ENCODE measurements around the gene SLC9C1.
A peak's percentile ranks its signal among the peaks of the same experiment; 100 is the strongest.

Gene SLC9C1

DNA sequence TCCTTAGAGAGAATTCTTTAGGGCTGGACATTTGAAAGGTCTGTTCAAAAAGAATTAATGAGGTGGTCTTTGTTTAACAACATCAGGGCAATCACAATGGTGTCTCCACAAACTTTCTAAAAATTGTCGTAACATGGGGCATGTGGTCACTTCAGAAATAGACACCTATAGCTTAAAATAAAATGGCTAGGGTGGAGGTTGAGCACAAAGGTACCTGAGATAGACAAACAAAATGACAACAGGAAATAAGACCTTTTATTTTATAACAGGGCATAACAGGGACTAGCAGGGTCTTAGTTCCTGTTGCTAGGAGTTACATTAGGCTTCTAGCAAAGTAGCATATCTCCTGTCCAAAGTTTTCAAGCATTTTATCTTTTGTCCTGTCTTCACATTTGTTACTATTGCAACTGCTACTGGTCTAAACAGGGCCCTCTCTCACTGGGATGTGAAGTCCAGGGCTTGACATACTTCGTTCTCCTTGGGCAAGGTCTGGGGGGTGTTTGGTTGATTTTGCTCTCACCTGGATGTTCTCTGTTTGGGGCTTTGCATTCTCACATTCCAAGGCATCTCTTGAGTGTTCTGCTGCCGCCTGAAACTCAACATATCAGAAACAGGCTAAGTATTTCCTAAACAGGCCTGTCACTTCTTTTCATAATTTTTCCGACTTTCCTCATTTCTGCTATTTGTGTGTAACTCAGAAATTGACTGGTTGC lies 163.9 kb downstream of the SLC9C1 start:
- DNase-seq: no peak

DNA sequence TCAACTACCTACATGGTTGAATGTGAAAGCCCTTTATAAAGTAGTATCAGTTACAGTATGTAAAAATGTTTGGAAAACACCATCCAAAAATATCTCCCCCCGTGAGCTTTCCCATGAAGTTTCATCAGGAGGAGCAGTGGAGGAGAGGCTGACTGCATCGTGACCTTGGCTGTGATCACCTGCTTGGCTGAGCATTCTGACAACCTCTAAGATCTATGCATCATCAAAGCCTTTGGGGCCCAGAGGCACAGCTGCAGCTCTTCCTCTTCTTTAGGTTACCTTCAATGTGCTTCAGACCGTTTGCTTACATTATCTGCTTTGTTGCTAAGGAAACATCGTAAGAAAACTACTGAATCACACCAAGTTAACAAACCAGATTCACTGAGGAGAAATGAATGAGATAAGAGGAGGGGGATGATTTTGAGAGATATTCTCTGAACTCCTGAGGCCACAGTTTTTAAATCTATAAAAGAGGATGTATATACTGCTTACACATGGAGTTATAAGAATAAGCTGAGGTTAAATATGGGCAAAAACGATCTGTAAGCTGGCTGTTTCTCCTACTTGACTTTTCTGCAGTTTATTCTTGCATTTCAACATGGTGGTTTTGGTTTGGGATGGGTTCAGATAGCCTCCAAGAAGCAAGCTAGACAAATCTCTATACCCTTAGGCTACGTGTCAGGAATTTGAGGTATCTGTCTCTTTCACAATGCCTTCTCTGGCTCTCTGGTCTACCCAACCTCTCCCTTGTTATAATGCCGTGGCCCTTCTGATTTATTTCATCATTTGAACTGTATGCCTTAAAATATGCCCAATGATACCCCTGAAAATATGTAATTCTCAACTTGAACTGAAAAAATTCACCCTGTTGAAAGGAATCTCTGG lies 164.9 kb downstream of the SLC9C1 start:
- peak; percentile 13 for DNase-seq

DNA sequence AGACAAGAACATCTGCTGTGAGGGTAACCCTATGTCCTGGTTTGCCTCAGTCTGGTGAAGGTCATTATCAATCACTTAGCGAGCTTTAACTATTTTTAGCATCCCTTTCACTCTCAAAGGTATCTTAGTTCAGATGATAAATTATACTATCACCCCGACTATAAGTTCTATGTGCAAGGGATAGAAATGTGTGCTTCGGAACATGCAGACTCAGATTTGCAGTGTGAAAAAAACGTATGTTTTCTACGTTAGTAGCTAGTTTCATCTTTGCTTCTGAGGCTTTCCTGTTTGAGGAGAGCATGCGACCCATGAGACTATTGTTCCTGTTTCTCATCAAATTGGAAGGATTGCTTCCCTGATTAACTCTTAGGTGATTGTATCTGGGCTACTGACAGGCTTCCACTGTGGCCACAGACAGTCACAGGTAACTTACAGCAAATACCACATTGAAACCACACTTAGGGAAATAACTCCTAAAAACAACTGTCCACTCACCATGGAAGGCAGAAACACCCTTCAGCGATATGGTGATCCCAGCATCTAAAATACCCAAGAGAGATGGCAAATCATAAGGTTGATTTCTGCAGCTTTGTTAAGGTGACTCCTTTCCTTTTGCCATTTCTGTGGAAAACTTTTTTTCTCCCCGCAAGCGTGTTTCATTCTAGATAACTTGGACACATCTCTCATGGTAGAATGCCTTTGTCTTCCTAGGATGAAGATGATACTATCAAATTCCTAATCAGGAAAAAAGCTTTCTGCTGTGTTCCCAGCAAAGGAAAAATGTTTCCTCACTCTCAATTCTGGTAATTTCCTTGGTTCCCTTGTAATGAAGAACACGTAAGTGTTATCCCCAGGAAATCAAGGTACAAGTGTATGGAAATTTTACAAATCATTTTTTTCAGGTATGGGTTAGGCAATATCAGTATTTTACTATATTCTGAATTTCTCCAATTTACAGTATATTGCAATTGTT lies 166.2 kb downstream of the SLC9C1 start:
- DNase-seq: no peak

DNA sequence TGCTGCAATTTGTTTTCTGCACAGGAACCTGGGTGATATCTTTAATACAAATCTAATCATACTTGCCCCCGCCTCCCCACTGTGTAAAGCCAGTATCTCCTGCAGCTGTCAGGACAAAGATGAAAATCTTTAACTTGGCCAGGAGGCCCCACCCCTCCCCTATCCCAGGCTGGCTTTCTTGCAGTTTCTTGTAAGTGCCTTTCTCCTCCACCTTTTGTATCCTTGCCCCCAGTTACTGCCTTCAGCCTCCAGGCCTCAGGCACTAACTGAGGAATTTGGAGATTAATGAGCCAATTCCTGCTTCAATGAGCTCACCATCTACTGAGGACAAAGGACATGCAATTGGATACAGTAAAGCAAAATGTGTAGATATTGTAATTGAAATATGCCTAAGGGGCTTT lies 167.5 kb downstream of the SLC9C1 start:
- DNase-seq: peak; percentile 26

DNA sequence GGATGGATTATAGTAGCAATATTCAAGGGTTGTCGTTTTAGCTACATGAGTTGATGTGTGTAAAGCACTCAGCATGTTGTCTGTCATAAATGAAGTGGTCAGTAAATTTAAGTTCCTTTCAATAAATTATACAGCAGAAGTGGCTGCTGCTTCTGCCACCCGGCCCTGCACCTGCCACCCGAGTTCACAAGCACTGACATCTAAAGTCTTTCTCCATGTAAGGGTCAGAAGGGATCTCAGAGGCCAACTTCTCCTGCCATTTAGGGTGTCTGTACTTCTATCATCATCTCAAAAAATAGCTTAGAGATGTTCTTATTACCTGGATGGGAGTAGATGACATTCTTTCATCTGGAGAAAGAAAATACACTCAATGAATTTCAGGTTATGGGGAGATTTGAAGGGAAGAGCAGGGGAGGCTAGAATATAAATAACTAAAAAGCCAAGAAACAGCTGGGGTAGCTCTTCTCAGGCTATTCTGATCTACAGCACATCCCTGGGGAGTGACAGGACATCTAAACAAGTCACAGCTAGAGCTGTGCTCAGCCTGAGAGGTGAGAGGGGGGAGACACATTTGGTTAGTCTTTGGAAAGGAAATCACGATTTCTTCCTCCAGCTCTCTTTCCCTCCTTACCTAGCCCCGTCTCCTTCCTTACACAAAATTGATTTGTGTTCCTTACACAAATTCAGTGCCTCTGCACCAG lies 169.0 kb downstream of the SLC9C1 start:
- DNase-seq: no peak

DNA sequence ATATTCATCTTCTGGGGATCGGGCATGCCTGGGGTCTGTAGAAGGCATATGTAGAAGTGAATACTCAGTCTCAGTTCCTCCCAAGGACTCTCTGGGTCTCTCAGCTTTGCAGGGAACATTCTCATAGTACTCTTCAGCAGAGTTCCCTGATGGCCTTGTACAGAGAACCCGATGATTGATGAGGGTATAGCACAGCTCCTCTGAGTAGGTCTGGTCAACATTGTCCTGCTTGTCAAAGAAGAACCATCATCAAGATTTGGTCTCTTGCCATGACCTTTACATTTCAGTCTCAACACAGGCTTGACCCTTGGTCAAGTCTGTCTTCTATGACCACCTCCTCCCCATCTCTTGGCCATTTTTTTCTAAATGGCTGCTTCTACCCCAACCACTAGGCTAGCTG lies 170.5 kb downstream of the SLC9C1 start:
- no peak for DNase-seq

DNA sequence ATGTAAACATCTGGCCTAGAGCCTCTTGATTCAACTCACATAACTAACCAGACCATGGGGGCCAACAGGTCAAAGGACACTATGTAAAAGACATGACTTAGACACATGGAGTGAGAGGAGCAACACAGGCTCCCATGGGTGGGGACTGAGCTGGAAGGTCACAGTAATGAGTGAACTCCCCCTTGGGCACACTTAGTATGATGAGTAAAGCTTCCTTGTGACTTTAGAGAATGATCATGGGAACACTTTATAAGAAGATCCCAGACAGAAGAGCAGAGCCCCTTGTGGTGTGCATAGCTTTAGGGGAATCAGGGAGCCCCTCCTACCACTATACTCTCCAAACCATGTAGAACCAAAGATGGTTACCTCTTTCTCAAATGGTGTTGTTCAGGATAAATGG lies 171.1 kb downstream of the SLC9C1 start:
- DNase-seq: no peak

DNA sequence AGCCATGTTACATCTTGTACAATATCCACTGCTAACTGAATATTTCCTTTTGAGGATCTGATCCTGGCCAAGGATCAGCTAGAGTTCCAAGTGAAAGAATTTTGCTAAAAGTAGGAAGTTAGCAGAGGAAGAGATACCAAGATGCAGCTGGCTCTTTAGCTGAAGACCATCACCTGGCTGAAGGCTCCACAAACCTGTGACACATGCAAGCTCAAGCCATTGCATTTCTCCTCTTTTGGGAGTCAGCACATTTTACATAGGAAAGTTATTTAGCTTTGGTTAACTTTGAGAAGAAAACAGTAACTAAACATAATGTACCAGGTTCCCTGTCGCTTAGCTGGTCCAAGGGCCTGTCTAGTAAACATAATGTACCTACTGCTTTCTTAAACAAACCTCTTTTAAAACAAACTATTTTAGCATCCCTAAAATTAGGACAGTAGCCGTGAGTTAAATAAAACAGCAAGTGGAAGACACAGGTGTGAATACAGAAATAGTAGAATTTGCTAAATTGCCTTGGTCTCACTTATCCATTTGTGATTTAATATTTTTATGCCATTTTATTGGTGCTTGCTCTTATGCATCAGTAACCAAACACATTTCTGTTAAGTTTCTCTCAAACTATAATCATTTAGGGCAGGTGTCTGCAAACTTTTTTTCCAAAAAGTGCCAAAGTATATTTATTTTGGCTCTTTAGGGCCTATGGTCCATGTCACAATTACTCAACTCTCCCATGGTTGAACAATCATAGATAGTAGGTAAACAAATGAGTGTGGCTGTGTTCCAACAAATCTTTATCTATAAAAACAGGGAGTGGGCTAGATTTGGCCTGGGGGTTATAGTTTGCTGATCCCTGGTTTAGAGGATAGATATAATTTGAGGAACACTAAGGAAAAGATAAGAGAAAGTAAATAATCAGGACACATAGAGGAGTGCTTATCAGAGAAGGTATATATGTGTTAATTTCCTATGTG lies 172.2 kb downstream of the SLC9C1 start:
- no peak for DNase-seq

DNA sequence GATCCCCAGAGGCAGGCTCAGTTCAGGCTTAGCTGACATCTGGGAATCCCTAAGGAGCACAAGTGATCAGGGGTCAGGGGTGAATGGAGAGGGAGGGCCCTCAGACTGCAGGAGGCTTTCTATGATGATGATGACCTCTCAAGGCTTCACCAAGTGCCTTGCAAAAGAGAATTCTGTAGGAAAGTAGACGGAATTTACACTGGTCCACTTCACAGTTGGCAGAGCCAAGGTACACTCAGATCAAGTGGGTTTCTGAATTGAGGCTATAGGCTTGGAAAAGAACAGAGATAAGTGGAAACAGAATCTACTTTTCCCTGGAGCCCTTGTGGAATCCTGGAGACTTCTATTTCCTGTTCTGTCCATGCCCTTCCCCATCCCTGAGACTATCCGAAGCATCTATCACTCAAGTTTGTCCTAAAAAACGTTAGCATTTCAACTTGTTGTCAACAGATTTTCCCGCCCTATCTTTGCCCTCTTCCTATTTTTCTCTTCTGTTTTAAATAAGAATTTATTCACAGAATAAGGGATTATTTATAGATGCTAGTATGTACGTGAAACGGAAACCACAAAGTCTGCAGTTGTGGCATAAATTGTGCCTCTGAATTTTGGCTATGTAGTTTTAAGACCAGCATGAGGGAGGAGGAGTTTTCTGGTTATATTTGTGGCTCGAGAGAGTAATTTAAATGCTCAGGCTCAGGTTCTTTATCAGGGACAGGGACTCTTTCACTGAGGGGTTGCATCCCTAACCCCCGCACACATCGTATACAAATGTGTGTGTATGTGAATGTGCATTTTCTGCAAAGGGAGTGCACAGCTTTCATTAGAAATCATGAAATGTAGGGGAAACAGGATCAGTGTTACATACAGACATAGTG lies 173.8 kb downstream of the SLC9C1 start:
- no peak for DNase-seq

DNA sequence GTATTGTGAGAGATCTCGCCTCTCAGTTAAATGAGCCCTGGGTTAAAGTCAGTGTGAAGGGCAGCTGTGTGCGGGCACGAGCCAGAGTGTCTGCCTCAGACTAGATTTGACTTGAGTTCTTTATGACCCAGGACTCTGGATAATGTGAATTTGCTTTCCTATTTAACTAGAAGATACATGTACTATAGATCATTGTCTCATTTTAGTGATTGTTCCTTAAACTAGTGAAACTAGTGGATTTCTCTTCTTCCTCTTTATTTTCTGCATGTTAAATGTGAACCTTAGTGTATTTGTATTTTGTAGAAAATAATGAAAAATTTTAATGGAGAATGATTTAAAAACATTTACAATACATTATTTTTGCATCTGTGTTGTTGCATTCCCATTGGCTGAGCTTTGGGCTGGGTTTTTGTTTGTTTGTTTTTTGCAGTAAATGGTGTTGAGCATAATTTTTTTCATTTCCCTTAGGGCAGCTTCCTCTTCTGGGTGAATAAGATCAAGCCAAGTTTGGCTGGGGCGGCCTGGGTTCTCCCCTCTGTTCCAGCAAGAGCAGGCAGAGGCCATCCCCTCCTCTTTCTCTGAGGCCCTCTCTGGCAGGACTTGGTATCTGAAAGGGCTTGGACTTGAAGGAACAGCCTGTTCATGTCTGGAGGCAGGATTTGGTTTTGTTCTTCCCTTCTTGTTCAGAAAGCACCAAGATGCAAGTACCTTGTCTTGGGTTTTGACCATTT lies 176.0 kb downstream of the SLC9C1 start:
- no peak for DNase-seq

DNA sequence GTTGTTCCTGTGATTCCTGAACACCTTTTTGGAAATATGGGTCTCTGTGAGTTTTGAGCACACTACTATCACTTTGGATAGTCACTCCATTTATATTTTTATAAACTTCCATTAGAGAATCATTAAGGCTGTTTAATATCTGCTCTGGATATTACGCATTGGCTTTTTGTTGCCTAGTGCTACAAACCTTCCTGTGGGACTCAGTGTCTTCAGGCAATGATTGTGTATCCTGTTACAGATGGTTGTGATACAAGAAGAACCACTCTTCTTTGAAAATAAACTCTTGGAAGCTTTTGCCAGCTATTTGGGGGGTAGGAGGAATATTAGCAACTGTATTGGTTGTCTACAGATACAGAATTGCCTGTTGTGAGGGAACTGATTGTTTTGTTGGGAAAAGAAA lies 176.6 kb downstream of the SLC9C1 start:
- no peak for DNase-seq

DNA sequence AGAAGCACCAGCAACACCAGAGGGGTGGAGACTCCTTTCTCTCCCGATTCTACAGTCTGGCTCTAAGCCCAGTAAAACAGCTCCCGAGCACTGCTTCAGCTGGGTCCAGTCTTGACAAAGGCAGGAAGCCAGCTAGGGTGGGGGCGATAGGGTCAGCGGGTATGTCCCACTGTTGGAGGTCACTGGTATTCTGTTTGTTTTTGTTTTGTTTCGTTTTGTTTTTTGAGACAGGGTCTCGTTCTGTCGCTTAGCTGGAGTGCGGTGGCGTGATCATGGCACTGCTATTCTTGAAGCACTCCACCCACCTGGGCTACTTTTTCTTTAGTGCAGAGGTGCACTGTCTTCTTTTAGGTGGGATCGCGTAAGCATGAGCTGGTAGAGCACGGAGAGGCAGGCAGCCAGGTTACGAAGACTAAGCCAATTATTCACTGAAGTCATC lies 177.2 kb downstream of the SLC9C1 start:
- no peak for DNase-seq

DNA sequence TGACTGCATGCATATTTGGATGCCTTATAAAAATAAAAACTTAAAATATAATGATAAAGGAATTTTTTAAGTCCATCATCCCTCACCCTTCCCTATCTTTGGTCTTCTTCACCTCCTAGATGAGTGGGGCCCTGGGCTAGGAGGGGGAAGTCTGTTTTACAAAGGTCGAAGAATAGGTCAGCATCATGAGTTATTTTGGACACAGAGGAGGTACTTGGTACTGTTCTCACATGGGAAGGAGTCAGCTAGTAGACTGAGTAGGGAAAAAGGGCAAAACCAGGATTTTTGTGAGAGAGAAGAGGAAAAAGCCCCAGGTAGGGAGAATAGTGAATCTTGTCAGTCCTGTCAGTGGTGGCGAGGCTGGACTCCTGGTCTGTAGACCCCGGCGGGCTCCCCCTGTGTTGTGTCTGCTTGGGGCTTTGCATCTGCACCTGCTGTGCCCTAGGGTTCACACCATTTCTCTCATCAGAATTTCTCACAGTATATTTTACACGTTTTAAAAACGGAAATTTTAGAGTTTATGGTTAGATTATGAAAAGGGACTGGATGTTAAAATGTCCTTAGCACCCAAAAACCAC lies 178.1 kb downstream of the SLC9C1 start:
- DNase-seq: no peak

DNA sequence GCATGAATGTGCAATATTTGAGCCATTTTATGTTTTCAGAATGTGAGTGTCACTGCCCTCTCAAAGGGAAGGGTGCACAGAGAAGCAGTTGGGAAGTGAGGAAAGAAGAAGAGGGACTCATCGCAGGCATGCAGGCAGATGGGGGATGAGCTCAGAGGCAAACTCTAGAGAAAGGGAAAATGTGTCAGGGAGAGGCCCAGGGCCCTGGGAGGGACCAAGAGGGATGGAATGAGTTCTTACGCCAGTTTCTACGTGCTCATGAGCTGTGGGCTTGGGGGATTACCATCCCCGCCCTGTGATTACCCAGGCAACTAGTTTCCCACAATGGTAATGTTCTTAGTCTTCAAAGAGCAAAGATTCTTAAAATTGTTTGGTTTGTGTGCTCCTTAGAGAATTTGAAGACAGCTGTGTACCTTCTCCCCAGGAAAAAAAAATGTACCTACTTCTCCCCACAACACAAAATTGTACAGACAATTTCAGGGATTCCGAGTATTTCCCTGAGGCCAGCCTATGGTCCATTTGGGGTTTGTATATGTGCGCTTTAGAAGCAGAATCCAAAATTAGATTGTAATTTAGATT lies 178.8 kb downstream of the SLC9C1 start:
- no peak for DNase-seq

DNA sequence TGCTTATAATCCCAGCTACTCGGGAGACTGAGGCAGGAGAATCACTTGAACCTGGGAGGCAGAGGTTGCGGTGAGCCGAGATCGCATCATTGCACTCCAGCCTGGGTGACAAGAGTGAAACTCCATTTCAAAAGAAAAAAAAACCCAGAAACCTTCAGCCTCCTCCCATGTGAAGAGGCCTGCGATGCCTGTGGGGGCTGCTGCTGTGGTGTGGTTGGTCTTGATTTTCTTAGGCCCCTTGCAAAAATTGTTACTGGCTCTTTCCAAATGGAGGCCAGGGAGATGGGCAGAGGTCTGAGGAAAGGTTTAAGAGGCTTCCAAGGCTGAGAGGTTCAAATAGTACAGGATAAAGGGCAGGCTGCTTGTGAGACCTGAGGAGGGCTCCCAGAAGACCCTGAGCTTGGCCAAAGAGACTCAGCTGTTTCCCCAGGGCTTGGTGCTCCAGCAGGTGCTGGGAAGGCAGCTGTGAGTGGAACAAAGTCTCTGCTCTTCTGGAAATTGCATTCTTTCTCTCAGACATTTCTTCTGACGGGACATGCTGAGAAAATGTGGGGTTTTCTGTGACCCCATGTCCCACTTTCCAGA lies 179.3 kb downstream of the SLC9C1 start:
- no peak for DNase-seq

DNA sequence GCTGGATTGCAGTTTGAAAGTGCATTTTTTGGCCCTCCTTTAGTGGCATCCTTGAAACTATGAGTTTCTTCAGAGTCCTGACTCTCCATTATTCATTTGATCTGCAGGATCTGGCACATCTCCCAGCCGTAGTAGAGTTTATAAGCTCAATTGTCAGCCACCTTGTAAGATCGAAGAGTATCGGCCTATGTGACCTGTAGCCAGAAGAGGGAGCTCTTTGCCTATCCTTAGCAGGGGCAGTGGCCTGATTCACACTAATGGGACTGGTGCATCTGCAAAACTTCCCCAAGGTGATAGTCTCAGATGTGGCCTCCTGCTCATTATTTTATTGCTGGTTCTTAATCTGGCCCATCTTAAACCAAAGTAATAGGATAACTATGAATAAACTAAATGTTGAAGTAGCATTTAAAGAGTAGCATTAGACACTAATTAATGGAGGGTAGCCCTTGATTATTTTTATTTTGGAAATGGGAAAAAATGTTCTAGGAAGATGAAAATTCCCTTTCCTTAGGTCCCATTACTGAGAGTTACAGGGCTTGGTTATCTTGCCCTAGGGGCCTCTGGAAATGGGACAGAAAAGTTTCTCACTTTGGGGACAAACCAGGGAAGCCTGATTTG lies 182.1 kb downstream of the SLC9C1 start:
- DNase-seq: peak; percentile 62

DNA sequence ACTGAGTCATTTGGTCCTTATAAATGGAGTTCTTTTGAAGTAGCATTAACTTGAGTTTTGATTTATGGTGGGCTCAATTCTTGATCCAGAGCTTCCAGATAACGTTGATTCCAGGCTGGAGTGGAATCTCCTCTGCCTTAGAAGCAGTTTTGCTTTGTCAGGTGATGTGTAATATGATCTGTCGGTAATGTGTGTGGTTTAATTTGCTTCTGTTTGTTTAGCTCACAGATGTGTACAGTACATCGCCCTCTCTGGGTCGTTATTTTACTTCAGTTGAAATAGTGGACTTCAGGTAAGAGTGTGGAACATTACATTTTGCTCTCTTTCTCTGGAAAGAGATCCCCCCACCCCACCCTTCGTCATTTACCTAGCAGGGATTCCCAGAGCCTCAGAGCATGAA lies 184.7 kb downstream of the SLC9C1 start:
- no peak for DNase-seq

Measured in fibroblast of skin of abdomen (primary cell).